ENCODE data around the gene TNS3. TPM values are rescaled to one million over a fixed set of nuclear protein-coding genes. Genes with fewer than 3 reads are reported as not detected.

The TNS3 gene
- total and polyA plus RNA-seq, 10 of the 15 experiments (the other 5 are each of a cell fraction or from before 2014, with no cell fraction given): 0.27 to 2.7 (median 0.79) TPM

DNA sequence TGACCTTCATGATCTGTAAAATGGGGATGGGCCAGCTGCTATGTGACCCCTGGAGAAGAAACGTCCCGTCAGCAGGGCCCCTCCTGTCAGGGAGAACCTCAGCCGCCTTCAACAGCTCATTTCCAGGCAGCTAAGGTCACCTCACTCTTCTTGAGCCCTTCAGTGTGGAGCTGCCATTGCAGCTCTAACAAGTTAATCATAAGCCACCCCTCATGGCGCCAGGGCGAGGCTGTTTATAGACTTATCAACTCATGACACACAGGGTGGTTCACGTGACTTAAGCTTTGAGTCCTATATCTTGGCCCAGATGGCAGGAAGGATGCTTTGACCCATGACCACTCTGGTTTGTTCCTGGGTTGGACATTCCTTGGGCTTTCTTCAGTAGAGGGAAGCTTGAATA is 315.1 kb downstream of the TNS3 start:
- H3K27me3 ChIP-seq (replicated peaks in 1 of 2; ENCODE audit: control insufficient read depth in 2 of 2, insufficient read depth in 2 of 2, low read length in 1 of 2): no peaks in the 10 kb centered on the region
- ChIA-PET SMC1A (ENCODE audit: uncharacterized antibody, unreplicated experiment) (interaction anchor here (0.6 to 1.7 kb wide), 12 partner anchors 9 to 554 kb away, joined by 3 to 30 read pairs (median 4); no protein-coding TSS in a partner anchor), RAD21 (ENCODE audit: unreplicated experiment) (interaction anchor here (0.7 to 2.6 kb wide), 10 partner anchors 9 to 893 kb away, joined by 3 to 30 read pairs (median 4); no protein-coding TSS in a partner anchor), CTCF (interaction anchor here (0.6 to 3.6 kb wide), 31 partner anchors 8 to 677 kb away, joined by 3 to 51 read pairs (median 4); no protein-coding TSS in a partner anchor), POLR2A (interaction anchor here (0.9 kb wide), 1 partner anchor 9 kb away, joined by 3 read pairs; no protein-coding TSS in a partner anchor)
- no peaks in the 10 kb centered on the region for H3K36me3 ChIP-seq (ENCODE audit: control insufficient read depth in 2 of 2, insufficient read depth in 2 of 2, low read length in 1 of 2)
- H3K27ac ChIP-seq (ENCODE audit: control insufficient read depth, insufficient read depth): no peak overlapping the region
- TF ChIP-seq GATAD2B (conservative IDR thresholded peaks at IDR 0.05; ENCODE audit: low read depth) (no peak), TCF3 (IDR thresholded peaks at IDR 0.05; ENCODE audit: borderline replicate concordance, insufficient read depth, low read depth, low read length) (no peak), JUND (IDR thresholded peaks at IDR 0.05; ENCODE audit: low read depth, low read length) (no peak), PAX8 (IDR thresholded peaks at IDR 0.05) (no peak), POLR2A (IDR thresholded peaks at IDR 0.05; ENCODE audit: low read depth, low read length) (no peak), ZNF207 (IDR thresholded peaks at IDR 0.05; ENCODE audit: borderline replicate concordance) (no peak), EED (IDR thresholded peaks at IDR 0.05; ENCODE audit: low read depth) (no peak), IKZF2 (IDR thresholded peaks at IDR 0.05) (no peak), NFXL1 (IDR thresholded peaks at IDR 0.05; ENCODE audit: borderline replicate concordance) (no peak)
- TF ChIP-seq, protein P1, sequence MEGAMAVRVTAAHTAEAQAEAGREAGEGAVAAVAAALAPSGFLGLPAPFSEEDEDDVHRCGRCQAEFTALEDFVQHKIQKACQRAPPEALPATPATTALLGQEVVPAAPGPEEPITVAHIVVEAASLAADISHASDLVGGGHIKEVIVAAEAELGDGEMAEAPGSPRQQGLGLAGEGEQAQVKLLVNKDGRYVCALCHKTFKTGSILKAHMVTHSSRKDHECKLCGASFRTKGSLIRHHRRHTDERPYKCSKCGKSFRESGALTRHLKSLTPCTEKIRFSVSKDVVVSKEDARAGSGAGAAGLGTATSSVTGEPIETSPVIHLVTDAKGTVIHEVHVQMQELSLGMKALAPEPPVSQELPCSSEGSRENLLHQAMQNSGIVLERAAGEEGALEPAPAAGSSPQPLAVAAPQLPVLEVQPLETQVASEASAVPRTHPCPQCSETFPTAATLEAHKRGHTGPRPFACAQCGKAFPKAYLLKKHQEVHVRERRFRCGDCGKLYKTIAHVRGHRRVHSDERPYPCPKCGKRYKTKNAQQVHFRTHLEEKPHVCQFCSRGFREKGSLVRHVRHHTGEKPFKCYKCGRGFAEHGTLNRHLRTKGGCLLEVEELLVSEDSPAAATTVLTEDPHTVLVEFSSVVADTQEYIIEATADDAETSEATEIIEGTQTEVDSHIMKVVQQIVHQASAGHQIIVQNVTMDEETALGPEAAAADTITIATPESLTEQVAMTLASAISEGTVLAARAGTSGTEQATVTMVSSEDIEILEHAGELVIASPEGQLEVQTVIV (IDR thresholded peaks at IDR 0.05; ENCODE audit: borderline replicate concordance, partially characterized antibody): no peak
- TF ChIP-seq, protein P2, sequence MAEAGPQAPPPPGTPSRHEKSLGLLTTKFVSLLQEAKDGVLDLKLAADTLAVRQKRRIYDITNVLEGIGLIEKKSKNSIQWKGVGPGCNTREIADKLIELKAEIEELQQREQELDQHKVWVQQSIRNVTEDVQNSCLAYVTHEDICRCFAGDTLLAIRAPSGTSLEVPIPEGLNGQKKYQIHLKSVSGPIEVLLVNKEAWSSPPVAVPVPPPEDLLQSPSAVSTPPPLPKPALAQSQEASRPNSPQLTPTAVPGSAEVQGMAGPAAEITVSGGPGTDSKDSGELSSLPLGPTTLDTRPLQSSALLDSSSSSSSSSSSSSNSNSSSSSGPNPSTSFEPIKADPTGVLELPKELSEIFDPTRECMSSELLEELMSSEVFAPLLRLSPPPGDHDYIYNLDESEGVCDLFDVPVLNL (IDR thresholded peaks at IDR 0.05; ENCODE audit: low read depth, low read length): no peak
- TF ChIP-seq, protein P3, sequence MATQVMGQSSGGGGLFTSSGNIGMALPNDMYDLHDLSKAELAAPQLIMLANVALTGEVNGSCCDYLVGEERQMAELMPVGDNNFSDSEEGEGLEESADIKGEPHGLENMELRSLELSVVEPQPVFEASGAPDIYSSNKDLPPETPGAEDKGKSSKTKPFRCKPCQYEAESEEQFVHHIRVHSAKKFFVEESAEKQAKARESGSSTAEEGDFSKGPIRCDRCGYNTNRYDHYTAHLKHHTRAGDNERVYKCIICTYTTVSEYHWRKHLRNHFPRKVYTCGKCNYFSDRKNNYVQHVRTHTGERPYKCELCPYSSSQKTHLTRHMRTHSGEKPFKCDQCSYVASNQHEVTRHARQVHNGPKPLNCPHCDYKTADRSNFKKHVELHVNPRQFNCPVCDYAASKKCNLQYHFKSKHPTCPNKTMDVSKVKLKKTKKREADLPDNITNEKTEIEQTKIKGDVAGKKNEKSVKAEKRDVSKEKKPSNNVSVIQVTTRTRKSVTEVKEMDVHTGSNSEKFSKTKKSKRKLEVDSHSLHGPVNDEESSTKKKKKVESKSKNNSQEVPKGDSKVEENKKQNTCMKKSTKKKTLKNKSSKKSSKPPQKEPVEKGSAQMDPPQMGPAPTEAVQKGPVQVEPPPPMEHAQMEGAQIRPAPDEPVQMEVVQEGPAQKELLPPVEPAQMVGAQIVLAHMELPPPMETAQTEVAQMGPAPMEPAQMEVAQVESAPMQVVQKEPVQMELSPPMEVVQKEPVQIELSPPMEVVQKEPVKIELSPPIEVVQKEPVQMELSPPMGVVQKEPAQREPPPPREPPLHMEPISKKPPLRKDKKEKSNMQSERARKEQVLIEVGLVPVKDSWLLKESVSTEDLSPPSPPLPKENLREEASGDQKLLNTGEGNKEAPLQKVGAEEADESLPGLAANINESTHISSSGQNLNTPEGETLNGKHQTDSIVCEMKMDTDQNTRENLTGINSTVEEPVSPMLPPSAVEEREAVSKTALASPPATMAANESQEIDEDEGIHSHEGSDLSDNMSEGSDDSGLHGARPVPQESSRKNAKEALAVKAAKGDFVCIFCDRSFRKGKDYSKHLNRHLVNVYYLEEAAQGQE (IDR thresholded peaks at IDR 0.05; ENCODE audit: low read depth, low read length): no peak
- TF ChIP-seq, protein P4, sequence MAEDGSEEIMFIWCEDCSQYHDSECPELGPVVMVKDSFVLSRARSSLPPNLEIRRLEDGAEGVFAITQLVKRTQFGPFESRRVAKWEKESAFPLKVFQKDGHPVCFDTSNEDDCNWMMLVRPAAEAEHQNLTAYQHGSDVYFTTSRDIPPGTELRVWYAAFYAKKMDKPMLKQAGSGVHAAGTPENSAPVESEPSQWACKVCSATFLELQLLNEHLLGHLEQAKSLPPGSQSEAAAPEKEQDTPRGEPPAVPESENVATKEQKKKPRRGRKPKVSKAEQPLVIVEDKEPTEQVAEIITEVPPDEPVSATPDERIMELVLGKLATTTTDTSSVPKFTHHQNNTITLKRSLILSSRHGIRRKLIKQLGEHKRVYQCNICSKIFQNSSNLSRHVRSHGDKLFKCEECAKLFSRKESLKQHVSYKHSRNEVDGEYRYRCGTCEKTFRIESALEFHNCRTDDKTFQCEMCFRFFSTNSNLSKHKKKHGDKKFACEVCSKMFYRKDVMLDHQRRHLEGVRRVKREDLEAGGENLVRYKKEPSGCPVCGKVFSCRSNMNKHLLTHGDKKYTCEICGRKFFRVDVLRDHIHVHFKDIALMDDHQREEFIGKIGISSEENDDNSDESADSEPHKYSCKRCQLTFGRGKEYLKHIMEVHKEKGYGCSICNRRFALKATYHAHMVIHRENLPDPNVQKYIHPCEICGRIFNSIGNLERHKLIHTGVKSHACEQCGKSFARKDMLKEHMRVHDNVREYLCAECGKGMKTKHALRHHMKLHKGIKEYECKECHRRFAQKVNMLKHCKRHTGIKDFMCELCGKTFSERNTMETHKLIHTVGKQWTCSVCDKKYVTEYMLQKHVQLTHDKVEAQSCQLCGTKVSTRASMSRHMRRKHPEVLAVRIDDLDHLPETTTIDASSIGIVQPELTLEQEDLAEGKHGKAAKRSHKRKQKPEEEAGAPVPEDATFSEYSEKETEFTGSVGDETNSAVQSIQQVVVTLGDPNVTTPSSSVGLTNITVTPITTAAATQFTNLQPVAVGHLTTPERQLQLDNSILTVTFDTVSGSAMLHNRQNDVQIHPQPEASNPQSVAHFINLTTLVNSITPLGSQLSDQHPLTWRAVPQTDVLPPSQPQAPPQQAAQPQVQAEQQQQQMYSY (CRISPR knock-in tag; IDR thresholded peaks at IDR 0.05): no peak
- BruUV-seq (replicated peaks): no TSS peak
- no peaks in the 10 kb centered on the region for H3K4me1 ChIP-seq (ENCODE audit: control insufficient read depth, insufficient read depth, low read length)
- H3K4me3 ChIP-seq: no peak overlapping the region
- H4K20me1 ChIP-seq (ENCODE audit: control insufficient read depth, insufficient read depth): no peaks in the 10 kb centered on the region
- intact Hi-C loops (cut with micrococcal nuclease; ENCODE audit: unreplicated experiment): loop anchor here (1.0 to 10.0 kb wide), 3 partner anchors 168 to 672 kb away; no protein-coding TSS in a partner anchor
- WGBS (ENCODE audit: insufficient coverage, insufficient replicate concordance, low lambda C conversion rate, missing lambda C conversion rate): 28% methylated on average over 6 of the region's 6 CpGs
- no peaks in the 10 kb centered on the region; the same call in 2 of the 3 replicates for H3K9me3 ChIP-seq (replicated peaks; ENCODE audit: control insufficient read depth, insufficient read depth, low read length)
- H2AFZ ChIP-seq (ENCODE audit: control insufficient read depth, low read depth, low read length): no peak overlapping the region; the same call in 1 of the 2 replicates
- H3K79me2 ChIP-seq (ENCODE audit: control insufficient read depth, insufficient read depth, low read length): no peaks in the 10 kb centered on the region
- in situ Hi-C loops (cut with MboI): no loop called here
- FAIRE-seq: no peak
- DNase-seq (ENCODE audit: low read depth, low spot score): no peak
- H3K4me2 ChIP-seq (ENCODE audit: control insufficient read depth, insufficient read depth): no peak overlapping the region
- ATAC-seq: no peak
- no peak overlapping the region for H3K9ac ChIP-seq (ENCODE audit: control insufficient read depth, insufficient read depth, low read length)

All from GM12878 (cell line).